HG03108 (cell line): Measurements from ENCODE around the gene NCOA1.
"Not testable (repeated sequence)": the region's sequence is repeated elsewhere in the genome, so short reads cannot be mapped to it uniquely, and the experiment has no call there.

Experiments used
- ATAC-seq: cut with Tn5 transposase; IDR thresholded peaks from one replicate; pipeline ENCODE4 v1.9.1; 2021; ENCODE audit warnings: moderate library complexity; ENCODE audit not compliant: unreplicated experiment

The NCOA1 gene

DNA sequence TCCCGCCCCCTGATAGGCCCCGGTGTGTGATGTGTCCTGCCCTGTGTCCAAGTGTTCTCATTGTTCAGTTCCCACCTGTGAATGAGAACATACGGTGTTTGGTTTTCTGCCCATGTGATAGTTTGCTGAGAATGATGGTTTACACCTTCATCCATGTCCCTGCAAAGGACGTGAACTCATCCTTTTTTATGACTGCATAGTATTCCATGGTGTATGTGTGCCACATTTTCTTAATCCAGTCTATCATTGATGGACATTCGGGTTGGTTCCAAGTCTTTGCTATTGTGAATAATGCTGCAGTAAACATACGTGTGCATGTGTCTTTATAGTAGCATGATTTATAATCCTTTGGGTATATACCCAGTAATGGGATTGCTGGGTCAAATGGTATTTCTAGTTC is 40.6 kb downstream of the NCOA1 start:
- not testable (repeated sequence) for ATAC-seq

DNA sequence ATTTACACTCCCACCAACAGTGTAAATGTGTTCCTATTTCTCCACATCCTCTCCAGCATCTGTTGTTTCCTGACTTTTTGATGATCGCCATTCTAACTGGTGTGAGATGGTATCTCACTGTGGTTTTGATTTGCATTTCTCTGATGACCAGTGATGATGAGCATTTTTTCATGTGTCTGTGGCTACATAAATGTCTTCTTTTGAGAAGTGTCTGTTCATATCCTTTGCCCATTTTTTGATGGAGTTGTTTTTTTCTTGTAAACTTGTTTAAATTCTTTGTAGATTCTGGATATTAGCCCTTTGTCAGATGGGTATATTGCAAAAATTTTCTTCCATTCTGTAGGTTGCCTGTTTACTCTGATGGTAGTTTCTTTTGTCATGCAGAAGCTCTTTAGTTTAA is 41.0 kb downstream of the NCOA1 start:
- ATAC-seq: not testable (repeated sequence)

DNA sequence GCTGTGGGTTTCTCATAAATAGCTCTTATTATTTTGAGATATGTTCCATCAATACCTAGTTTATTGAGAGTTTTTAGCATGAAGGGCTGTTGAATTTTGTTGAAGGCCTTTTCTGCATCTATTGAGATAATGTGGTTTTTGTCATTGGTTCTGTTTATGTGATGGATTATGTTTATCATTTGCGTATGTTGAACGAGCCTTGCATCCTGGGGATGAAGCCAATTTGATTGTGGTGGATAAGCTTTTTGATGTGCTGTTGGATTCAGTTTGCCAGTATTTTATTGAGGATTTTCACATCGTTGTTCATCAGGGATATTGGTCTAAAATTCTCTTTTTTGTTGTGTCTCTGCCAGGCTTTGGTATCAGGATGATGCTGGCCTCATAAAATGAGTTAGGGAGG is 42.5 kb downstream of the NCOA1 start:
- ATAC-seq: not testable (repeated sequence)

DNA sequence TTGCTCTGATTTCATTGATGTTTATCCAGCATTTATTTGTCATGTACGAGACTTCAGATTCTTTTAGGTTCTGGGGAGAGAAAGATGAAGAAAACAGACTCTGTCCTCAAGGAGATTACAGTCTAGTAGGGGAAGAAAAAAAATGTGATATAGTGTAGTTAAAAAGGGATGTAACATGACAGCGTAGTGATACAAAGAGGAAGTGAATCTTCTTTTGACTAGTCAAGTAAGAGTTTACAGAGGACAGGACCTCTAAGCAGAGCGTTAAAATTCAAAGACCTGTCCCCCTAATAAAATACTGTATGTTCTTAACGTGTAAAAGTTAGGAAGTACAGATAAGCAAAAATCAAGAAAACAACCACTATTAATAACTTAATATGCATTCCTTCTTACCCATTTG is 47.7 kb downstream of the NCOA1 start:
- no peak for ATAC-seq

DNA sequence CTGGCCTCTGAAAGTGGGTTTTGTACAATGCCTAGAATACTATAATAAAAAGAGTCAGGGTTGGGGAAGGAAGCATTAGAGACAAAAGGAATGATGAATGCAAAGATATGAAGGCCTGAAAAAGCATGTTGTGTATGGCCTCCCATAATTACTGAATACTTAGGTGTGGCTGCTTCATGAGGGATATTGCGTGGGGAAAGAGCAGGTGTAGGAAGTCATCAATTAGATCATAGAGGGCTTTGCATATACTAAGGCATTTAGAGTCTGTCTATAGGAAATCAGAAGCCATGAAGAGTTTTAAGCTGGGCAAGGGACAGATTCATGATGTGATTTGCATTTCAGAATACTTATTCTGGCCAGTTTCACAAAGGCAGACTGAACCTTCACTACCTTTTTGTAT is 48.2 kb downstream of the NCOA1 start:
- no peak for ATAC-seq

DNA sequence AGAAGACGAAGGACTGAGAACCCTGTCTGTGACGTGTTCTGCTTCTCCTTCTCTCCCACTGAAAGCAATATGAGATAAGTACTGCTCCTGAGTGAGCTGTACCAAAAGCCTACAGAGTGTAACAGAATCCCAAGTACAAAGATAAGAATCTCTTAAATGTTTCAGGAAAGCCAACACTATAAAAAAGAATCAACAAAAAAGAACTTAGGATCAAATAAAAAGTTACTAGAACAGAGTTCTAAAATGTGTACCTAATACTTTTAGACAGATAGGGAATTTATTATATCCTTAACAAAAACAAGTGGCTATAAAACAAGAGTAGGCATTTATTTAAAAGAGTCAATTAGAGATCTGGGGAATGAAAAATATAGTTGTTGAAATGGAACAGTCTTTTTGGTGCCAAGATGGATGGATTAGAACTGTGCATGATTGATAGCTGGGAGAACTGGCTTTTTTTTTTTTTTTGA is 49.0 kb downstream of the NCOA1 start:
- ATAC-seq: no peak

DNA sequence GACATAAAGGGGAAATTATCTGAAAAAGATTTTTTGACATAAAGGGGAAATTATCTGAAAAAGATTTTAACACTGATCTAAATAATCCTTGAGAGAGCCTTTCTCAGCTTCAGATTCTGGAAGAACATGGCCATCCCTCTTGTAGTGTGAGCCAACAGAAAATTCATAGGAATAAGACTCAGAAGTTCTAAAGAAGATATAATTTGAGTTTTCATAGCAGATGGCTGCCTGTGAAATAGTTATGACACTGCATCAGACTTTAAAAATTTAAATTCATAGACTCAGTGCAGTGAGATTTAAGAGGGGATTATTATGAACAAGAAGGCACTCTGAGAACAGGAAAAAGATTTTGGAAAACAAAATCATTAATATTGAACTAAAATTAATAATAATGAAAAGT is 50.6 kb downstream of the NCOA1 start:
- ATAC-seq: no peak

DNA sequence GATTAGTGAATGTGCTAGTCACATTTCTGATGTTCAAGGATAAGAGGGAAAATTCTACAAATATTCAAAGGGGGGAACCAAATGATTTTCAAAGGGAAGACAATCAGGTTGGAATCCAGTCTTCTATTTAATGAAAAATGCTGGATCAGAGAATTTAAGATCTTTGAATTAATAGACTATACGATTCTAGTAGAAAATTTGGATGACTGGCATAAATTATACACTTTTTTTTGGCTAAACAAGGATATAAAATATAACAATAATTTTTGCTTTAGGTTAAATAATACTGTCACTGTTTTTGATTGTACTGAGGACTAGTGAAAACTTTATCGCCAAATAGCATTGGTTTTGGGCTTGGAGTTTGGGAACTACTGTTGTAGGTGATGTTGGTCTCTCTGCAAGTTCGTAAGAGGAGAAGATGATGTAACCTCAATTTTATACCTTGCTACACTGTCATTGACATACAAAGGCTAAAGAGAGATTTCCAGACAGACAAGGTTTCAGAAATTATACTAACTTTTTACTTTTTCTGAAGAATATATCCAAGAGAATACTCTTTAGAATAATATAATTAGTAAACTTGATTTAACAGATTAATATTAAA is 51.3 kb downstream of the NCOA1 start:
- no peak for ATAC-seq

DNA sequence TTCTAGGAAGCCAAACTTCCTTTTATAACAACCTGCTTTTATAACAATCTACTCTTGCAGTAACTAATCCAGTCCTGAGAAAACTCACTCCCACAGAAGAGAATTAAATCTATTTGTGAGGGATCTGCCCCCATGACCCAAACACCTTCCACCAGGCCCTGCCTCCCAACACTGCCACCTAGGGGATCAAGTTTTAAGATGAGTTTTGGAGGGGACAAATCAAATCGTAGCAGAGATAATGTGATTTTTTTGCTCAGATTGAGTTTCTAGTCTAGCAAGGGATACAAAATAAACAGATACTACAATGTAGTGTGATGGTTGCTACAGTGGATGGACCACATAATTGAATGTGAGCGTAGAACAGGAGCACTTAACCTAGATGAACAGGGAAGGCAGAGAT is 52.2 kb downstream of the NCOA1 start:
- no peak for ATAC-seq

DNA sequence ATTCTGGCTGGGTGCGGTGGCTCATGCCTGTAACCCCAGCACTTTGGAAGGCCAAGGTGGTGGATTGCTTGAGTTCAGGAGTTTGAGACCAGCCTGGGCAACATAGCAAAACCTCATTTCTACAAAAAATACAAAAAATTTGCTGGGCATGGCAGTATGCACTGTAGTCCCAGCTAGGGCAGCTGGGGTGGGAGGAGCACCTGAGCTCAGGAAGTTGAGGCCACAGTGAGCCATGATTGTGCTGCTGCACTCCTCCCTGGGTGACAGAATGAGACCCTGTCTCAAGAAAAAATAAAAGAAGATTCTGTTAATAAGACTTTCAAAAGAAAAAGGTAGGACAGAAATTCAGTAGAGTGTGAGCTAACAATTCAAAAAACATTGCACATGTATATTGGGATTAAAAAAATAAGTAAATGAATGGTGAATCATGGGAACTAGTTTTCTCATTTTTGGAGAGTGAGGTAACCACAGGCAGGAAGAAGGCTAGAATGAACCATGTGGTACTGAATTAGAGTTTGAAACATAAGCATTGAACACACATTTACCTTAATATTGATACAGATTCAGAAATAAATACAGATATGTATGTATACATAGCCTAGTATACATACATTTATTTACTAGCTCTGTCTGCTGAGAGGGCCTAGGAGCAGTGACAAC is 53.5 kb downstream of the NCOA1 start:
- no peak for ATAC-seq

DNA sequence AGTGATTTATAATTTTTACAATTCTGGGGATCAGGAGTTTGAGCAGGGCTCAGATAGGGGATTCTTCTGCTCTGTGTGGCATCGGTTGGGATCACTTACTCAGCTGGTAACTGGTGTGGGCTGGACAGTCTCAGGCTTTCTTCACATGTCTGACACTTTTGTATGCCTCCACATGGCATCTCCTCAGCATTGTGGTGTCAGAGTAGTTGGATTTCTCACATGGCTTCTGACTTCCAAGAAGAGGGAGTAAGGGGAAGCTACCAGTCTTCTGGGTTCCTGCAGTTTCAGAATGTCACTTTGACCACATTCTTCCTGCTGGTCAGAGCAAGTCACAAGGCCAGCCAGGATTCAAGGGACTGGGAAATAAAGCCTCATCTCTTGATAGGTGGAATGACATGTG is 55.6 kb downstream of the NCOA1 start:
- no peak for ATAC-seq

DNA sequence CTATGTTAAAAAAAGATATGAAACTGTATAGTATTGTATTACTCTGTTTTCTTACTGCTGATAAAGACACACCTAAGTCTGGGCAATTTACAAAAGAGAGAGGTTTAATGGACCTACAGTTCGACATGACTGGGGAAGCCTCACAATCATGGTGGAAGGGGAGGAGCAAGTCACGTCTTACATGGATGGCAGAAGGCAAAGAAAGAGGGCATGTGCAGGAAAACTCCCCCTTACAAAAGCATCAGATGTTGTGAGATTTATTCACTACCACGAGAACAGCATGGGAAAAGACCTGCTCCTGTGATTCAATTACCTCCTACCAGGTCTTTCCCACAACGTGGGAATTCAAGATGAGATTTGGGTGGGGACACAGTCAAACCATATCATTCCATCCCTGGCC is 57.0 kb downstream of the NCOA1 start:
- no peak for ATAC-seq

DNA sequence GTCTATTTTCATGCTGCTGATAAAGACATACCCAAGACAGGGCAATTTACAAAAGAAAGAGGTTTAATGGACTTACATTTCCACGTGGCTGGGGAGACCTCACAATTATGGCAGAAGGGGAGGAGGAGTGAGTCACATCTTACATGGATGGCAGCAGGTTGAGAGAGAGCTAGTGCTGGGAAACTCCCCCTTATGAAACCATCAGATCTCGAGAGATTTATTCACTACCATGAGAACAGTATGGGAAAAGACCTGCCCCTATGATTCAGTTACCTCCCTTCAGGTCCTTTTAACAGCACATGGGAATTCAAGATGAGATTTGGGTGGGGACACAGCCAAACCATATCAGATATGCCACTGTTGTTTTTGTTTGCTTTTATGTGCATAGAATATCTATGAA is 59.2 kb downstream of the NCOA1 start:
- not testable (repeated sequence) for ATAC-seq

DNA sequence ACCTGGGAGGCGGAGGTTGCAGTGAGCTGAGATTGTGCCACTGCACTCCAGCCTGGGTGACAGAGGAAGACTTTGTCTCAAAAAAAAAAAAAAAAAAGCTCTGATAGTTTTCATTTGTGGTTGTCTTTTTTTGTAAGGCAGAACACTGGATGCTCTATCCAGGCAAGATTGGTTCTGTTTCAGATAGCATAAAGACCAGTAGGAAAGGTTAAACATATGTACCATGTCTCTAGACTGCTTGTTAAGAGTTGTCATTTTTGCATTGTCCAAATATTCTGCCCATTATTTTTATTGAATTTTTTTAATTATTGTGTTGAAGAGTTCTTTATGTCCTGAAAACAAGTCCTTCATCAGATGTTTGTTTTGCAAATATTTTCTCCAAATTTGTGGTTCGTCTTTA is 60.0 kb downstream of the NCOA1 start:
- ATAC-seq: no peak

DNA sequence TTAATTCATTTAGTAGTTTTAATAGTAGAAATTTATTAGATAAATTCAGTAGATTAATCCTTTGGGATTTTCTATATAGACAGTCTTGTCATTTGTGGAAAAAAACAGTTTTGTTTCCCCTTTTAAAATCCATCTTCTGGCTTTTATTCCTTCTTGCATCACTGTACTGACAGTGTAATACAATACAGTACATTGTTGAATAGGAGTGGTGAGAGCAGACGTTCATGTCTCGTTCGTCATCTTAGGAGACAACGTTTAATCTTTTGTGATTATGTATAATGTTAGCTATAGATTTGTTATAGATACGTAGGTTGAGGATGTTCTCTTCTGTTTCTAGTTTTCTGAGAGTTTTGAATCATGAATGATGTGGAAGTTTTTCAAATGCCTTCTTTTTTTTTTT is 61.8 kb downstream of the NCOA1 start:
- ATAC-seq: no peak

DNA sequence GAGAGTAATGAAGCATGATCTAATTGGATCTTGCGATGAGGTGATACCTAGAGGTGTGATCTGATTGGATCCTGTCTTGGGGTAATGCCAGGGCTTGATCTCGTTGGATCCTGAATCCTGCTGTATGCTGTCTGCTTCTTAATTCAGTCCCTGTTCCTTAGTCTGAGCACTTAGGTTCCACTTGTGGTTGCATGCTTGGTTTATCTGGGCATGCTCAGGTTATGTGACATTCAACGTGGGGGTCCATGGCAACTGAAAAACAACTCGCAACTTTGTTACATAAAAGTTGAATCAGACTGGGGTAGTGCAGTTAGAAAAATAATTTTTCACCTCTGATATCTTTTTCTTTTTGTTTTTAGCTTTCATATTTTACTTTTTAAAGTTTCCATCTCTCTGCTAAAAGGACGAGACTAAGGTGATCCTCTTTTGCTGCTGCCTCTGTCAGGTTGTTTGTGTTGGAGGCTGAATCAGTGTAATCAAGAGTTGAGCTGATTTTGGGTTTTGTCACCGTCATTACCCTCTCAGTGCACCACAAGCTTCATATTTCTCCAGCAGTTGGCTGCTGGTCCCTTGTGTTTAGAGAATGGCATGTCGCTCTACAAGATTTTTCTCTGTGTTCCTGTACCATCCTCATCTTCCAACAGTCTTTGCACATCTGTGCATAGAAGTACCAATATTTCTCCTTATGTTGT is 67.9 kb downstream of the NCOA1 start:
- no peak for ATAC-seq

DNA sequence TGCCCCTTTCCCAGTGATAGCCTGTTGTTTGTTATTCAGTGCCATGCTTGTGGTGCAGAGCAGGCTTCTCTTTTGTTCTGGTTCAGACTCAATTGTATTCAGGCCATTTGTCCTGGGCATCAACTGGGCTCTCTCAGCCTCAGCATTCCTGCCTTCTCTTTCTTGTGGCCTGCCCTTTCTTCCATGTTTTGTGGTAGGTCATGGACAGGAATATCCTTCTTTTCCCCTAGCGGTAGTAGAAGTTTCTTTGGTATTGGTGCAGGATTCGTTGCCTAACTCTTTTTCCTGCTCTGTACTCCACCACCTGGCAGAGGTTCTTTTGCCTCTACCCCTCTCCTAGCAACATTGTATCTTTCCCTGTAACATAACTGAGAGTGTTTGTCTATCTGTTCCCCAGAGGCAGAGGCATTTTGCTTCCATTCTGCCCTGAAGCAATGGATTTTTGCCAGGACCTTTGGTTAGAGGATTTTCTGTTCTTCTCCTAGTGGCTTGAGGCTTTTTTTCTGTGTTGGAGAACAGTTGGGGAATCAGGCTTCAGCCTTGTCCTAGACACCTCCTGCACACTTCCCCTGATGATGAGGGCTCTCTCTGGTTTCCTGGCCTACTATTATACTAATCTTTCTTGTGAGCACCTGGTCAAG is 68.5 kb downstream of the NCOA1 start:
- no peak for ATAC-seq

DNA sequence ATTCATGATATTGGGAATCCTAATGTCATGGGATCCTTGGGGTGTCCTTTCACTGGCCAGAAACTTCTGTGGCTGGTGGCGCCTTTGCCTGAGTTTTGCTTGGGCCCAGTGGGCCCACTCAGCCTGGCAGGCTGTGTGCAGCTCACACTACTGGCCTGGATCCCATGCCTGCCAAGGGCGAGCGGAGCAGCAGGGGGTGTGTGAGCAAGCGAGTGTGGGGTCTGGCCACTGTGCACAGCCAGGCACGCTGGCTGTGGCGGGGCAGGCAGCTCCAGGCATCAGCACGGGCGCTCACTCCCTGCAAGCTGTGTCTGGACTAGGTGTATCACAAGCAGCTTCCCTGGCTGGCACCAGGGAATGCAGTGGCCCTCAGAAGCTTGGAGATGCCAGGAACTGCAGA is 74.5 kb downstream of the NCOA1 start:
- no peak for ATAC-seq

DNA sequence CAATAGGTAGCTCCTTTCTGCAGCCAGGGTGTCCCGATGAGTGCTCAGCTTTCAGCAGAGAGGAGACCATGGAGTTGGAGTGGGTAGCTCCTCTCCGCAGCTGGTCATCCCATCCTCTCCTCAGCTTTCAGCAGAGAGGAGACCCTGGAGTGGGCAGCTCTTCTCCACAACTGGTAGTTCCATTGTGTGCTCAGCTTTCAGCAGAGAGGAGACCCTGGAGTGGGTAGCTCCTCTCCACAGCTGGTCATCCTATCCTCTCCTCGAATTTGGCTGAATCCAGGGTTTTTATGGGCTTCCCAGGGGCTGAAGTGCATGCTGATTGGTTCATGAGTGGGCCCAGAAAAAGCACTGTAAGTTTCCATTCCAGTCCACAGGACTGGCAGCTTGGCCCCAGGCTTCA is 75.2 kb downstream of the NCOA1 start:
- no peak for ATAC-seq

DNA sequence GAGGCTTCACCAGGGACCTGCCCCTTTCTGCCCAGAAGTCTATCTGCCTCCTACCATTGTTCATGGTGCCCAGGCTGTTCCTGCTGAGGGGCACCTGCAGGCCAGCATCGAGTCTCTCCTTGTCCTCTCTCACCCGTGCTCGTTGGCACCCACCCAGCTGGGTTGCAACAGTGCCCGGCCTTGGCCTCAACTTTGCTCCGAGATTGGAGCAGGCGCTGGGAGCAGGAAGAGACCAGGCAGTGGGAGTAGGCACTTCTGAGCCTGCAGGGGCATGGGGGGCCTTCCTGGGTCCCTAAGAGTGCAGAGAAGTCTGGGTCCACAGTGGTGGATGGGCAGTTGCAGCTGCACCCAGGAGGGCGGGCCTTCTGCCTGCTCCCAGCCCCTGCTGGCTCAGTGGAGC is 75.6 kb downstream of the NCOA1 start:
- ATAC-seq: no peak

DNA sequence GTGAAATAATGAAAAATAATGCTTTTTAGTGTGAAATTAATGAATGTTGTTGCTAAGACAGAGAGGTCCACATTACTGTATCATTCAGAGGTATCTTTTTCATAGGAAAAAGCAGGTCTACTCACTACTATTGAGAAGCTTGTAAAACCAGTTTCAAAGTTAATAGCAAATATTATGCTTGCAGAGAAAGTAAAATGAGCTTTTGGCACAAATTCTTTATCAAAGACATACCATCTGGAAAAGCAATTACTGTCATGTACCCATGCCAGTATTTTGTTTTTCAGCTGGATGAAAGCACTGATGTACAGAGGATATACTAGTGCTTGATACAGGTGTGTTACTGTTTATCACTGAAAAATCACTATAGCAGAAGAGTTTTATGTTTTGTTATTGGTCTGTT is 77.5 kb downstream of the NCOA1 start:
- no peak for ATAC-seq

DNA sequence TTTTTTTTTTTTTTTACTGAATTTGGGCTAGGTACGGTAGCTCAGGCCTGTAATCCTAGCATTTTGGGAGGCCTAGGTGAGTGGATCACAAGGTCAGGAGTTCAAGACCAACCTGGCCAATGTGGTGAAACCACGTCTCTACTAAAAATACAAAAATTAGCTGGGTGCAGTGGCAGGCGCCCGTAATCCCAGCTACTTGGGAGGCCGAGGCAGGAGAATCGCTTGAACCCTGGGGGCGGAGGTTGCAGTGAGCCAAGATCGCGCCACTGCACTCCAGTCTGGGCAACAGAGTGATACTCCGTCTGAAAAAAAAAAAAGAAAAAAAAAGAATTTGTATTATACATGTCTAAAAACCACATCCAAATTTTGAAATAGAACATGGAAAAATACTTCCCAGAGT is 78.5 kb downstream of the NCOA1 start:
- not testable (repeated sequence) for ATAC-seq
